Adrenal gland (tissue), 5 donors: ENCODE data around the gene CCNC.

ENCODE experiments used
- POLR2A ChIP-seq, 2 donors: fragments of 450-650 bp; IDR thresholded peaks; one replicate each; pipeline ENCODE4 v1.6.1; 2017; ENCODE audit warnings: antibody characterized with exemption in 2 of 2, mild to moderate bottlenecking in 2 of 2, moderate library complexity in 1 of 2
- TF ChIP-seq, protein P1 (sequence below), 6 experiments: fragments of 450-650 bp in 4 of 6; fragments of 200-600 bp in 2 of 6; sonication (generic) in 1 of 6; IDR thresholded peaks; 1 replicate in 5 of 6; 2 replicates in 1 of 6; pipeline versions ENCODE4 v1.5.1 to v1.8.0; 2016 to 2021; ENCODE audit warnings: antibody characterized with exemption in 6 of 6, mild to moderate bottlenecking in 2 of 6, moderate library complexity in 1 of 6
- donor health status: DM: no; HTN: no; CAD: no.

DNA sequence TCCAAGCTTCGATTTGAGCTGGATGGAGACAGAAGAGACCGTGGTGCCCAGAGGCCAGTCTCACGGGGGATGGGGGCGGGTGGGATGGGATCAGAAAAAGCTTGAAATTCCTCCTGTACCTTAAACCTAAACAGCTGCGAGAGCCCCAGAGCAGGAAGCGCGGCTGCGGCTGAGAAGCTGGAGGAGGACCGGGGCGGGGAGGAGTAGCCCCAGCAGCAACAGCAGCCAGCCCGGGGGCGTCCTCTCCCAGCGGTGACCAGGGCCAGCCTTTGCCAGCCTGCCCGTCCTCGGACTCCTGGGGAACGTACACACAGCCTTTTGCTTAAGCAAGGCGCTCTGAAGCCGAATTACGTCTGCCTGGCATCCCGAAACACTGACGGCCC lies 20.8 kb upstream of the CCNC start:
- TF ChIP-seq, protein P1, sequence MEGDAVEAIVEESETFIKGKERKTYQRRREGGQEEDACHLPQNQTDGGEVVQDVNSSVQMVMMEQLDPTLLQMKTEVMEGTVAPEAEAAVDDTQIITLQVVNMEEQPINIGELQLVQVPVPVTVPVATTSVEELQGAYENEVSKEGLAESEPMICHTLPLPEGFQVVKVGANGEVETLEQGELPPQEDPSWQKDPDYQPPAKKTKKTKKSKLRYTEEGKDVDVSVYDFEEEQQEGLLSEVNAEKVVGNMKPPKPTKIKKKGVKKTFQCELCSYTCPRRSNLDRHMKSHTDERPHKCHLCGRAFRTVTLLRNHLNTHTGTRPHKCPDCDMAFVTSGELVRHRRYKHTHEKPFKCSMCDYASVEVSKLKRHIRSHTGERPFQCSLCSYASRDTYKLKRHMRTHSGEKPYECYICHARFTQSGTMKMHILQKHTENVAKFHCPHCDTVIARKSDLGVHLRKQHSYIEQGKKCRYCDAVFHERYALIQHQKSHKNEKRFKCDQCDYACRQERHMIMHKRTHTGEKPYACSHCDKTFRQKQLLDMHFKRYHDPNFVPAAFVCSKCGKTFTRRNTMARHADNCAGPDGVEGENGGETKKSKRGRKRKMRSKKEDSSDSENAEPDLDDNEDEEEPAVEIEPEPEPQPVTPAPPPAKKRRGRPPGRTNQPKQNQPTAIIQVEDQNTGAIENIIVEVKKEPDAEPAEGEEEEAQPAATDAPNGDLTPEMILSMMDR (IDR thresholded peaks at IDR 0.05) = no peak
- no peak for TF ChIP-seq POLR2A (IDR thresholded peaks at IDR 0.05)
